Prostate gland (tissue), 2 donors: ENCODE measurements around the gene HTR3E. TPM values are rescaled to one million over a fixed set of nuclear protein-coding genes. Genes with fewer than 3 reads are reported as not detected.

Source experiments
- DNase-seq: peaks from one replicate; pipeline ENCODE4 v3.0.0-alpha.2; 2019; ENCODE audit warnings: low spot score
- H3K27ac ChIP-seq, 2 donors: fragments of 200-600 bp; sonication (generic); 2 replicates each; pipeline ENCODE4 v1.5.1; 2017 to 2019
- H3K27me3 ChIP-seq: fragments of 200-600 bp; sonication (generic); replicated peaks from 2 replicates; pipeline ENCODE4 v1.5.1; 2019; ENCODE audit not compliant: insufficient read depth
- H3K36me3 ChIP-seq, 2 donors: fragments of 200-600 bp; sonication (generic); 1 replicate in 1 of 2; 2 replicates in 1 of 2; pipeline versions ENCODE4 v1.5.1 to v1.8.1; 2017 to 2019
- H3K4me1 ChIP-seq: fragments of 200-600 bp; sonication (generic); replicated peaks from 2 replicates; pipeline ENCODE4 v1.5.1; 2019
- H3K4me3 ChIP-seq, 2 donors: fragments of 200-600 bp; sonication (generic); 2 replicates each; pipeline ENCODE4 v1.5.1; 2017 to 2019
- H3K9me3 ChIP-seq: fragments of 200-600 bp; sonication (generic); 2 replicates; pipeline ENCODE4 v1.5.1; 2017
- POLR2A ChIP-seq: fragments of 450-650 bp; IDR thresholded peaks from one replicate; pipeline ENCODE4 v1.6.1; 2016; ENCODE audit warnings: antibody characterized with exemption, mild to moderate bottlenecking
- POLR2AphosphoS5 ChIP-seq: sonication (generic); formaldehyde crosslinking; IDR thresholded peaks from one replicate; pipeline ENCODE4 v1.6.1; 2017; ENCODE audit warnings: antibody characterized with exemption
- WGBS: methylation state at CpG from one replicate; pipeline ENCODE4 v1.1.5; 2018; 5-methylcytosine and 5-hydroxymethylcytosine counted together
- intact Hi-C: fragments of 100-400 bp; cut with DNase I; formaldehyde crosslinking; loops from one replicate; pipeline ENCODE4 v1.14.2; 2022
- total RNA-seq, 2 donors: library from RNA; depleted of rRNA; stranded (reverse); fragments of >200 nt; gene quantifications; one replicate each; pipeline ENCODE4 v1.1.0, GENCODE V29; 2016
- TF ChIP-seq, protein P1 (sequence below), 4 experiments: fragments of 200-600 bp in 2 of 4; fragments of 450-650 bp in 2 of 4; sonication (generic) in 2 of 4; IDR thresholded peaks; 1 replicate in 3 of 4; 2 replicates in 1 of 4; pipeline ENCODE4 v1.5.1; 2016 to 2019; ENCODE audit warnings: antibody characterized with exemption in 4 of 4, mild to moderate bottlenecking in 2 of 4, moderate library complexity in 2 of 4

HTR3E gene
- total RNA-seq, 2 donors from 2014 or later = not detected

GRCh38 chr3:184073621-184074020 lies 23.2 kb upstream of the HTR3E start:
- DNase-seq = no peak
- TF ChIP-seq POLR2A = no peak
- TF ChIP-seq, protein P1, sequence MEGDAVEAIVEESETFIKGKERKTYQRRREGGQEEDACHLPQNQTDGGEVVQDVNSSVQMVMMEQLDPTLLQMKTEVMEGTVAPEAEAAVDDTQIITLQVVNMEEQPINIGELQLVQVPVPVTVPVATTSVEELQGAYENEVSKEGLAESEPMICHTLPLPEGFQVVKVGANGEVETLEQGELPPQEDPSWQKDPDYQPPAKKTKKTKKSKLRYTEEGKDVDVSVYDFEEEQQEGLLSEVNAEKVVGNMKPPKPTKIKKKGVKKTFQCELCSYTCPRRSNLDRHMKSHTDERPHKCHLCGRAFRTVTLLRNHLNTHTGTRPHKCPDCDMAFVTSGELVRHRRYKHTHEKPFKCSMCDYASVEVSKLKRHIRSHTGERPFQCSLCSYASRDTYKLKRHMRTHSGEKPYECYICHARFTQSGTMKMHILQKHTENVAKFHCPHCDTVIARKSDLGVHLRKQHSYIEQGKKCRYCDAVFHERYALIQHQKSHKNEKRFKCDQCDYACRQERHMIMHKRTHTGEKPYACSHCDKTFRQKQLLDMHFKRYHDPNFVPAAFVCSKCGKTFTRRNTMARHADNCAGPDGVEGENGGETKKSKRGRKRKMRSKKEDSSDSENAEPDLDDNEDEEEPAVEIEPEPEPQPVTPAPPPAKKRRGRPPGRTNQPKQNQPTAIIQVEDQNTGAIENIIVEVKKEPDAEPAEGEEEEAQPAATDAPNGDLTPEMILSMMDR (IDR thresholded peaks at IDR 0.05) = no peak
- TF ChIP-seq POLR2AphosphoS5 = no peak
- H3K4me1 ChIP-seq = no peaks in the 10 kb centered on the region
- H3K27ac ChIP-seq = no peak overlapping the region
- no peak overlapping the region for H3K4me3 ChIP-seq
- WGBS = 79% methylated on average over 4 of the region's 4 CpGs
- no peaks in the 10 kb centered on the region for H3K9me3 ChIP-seq
- H3K27me3 ChIP-seq = no peaks in the 10 kb centered on the region
- intact Hi-C loops = no loop called here
- H3K36me3 ChIP-seq = no peaks in the 10 kb centered on the region

DNA sequence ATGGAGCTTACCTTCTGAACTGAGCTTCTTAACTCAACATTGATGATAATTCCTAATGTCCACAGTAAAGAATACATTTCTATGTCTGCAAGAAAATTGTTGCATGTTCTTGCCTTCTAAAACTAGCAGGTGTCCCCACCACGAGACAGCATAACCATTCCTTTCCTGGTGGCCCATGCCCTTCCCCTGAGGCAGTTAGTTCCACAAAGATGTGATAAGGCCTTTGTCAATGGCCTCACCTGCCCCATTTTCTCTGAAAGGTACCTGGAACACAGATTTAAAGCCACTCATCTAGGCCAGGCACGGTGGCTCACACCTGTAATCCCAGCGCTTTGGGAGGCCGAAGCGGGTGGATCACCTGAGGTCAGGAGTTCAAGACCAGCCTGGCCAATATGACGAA lies 21.0 kb upstream of the HTR3E start:
- no peak for DNase-seq
- no peaks in the 10 kb centered on the region for H3K4me1 ChIP-seq
- H3K27me3 ChIP-seq = no peaks in the 10 kb centered on the region
- no peaks in the 10 kb centered on the region for H3K9me3 ChIP-seq
- intact Hi-C loops = no loop called here
- TF ChIP-seq POLR2A = no peak
- TF ChIP-seq, protein P1 (IDR thresholded peaks at IDR 0.05) = no peak
- WGBS = 94% methylated on average over 6 of the region's 6 CpGs
- H3K36me3 ChIP-seq = no peaks in the 10 kb centered on the region
- no peak overlapping the region for H3K27ac ChIP-seq
- no peak overlapping the region for H3K4me3 ChIP-seq

- H3K36me3 ChIP-seq = no peaks in the 10 kb centered on the region
- no peaks in the 10 kb centered on the region for H3K9me3 ChIP-seq
- no peak for DNase-seq
- H3K4me1 ChIP-seq = no peaks in the 10 kb centered on the region
- H3K27me3 ChIP-seq = no peaks in the 10 kb centered on the region
- no peak overlapping the region for H3K27ac ChIP-seq
- no peak overlapping the region for H3K4me3 ChIP-seq
- TF ChIP-seq POLR2AphosphoS5 = no peak
- TF ChIP-seq POLR2A = no peak
- TF ChIP-seq, protein P1 (IDR thresholded peaks at IDR 0.05) = no peak
- 72% methylated on average over 5 of the region's 5 CpGs for WGBS
- intact Hi-C loops = no loop called here
Measured at GRCh38 chr3:184077881-184078280, 19.0 kb upstream of the HTR3E start.

- TF ChIP-seq POLR2AphosphoS5 = no peak
- TF ChIP-seq, protein P1 (IDR thresholded peaks at IDR 0.05) = no peak
- no peak for TF ChIP-seq POLR2A
- no peak overlapping the region for H3K4me3 ChIP-seq
- DNase-seq = no peak
- no peaks in the 10 kb centered on the region for H3K4me1 ChIP-seq
- H3K9me3 ChIP-seq = no peaks in the 10 kb centered on the region
- no peak overlapping the region for H3K27ac ChIP-seq
- intact Hi-C loops = no loop called here
- H3K27me3 ChIP-seq = no peaks in the 10 kb centered on the region
- no peaks in the 10 kb centered on the region for H3K36me3 ChIP-seq
- WGBS = 85% methylated on average over 3 of the region's 3 CpGs
Measured at GRCh38 chr3:184078851-184079250, 18.0 kb upstream of the HTR3E start.

GRCh38 chr3:184081116-184081830 lies 15.6 kb upstream of the HTR3E start:
- no peaks in the 10 kb centered on the region for H3K36me3 ChIP-seq
- intact Hi-C loops = no loop called here
- H3K4me3 ChIP-seq = no peak overlapping the region
- no peaks in the 10 kb centered on the region for H3K27me3 ChIP-seq
- H3K9me3 ChIP-seq = no peaks in the 10 kb centered on the region
- WGBS = 89% methylated on average over 15 of the region's 16 CpGs
- no peaks in the 10 kb centered on the region for H3K4me1 ChIP-seq
- no peak overlapping the region for H3K27ac ChIP-seq
- TF ChIP-seq POLR2AphosphoS5 (no peak), POLR2A (no peak)
- TF ChIP-seq, protein P1 (IDR thresholded peaks at IDR 0.05) = no peak
- no peak for DNase-seq
